Measurements from ENCODE around the gene ABLIM1.

DNA sequence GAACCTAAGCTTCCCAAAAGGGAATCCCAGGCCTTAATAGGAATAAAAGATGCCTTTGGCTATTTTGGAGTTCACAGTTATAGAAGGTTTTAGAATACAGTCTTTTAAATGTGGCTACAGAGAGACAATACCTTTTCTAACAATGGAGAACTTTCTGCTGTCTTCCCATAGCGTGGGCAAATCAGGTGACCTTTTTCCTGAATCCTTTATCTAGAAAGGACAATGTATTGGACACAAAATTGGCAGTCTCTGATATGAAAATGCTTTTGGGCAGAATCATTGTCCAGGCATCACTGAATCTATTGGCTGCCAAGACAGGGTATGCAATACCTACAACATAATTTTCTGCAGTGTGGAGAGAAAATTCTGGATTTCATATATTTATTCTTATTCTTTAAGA is 7.8 kb upstream of the ABLIM1 start:
- TF ChIP-seq, protein P1, sequence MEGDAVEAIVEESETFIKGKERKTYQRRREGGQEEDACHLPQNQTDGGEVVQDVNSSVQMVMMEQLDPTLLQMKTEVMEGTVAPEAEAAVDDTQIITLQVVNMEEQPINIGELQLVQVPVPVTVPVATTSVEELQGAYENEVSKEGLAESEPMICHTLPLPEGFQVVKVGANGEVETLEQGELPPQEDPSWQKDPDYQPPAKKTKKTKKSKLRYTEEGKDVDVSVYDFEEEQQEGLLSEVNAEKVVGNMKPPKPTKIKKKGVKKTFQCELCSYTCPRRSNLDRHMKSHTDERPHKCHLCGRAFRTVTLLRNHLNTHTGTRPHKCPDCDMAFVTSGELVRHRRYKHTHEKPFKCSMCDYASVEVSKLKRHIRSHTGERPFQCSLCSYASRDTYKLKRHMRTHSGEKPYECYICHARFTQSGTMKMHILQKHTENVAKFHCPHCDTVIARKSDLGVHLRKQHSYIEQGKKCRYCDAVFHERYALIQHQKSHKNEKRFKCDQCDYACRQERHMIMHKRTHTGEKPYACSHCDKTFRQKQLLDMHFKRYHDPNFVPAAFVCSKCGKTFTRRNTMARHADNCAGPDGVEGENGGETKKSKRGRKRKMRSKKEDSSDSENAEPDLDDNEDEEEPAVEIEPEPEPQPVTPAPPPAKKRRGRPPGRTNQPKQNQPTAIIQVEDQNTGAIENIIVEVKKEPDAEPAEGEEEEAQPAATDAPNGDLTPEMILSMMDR (conservative IDR thresholded peaks at IDR 0.05), result no peak
- no peak for TF ChIP-seq ZFX (IDR thresholded peaks at IDR 0.05)

Measured in C4-2B (cell line).